COLO829 (cell line): ENCODE data around the gene TRPM1.

ENCODE experiments used
- DNase-seq: peaks from one replicate; pipeline ENCODE4 v3.0.0; 2012; ENCODE audit warnings: low spot score

The TRPM1 gene

DNA sequence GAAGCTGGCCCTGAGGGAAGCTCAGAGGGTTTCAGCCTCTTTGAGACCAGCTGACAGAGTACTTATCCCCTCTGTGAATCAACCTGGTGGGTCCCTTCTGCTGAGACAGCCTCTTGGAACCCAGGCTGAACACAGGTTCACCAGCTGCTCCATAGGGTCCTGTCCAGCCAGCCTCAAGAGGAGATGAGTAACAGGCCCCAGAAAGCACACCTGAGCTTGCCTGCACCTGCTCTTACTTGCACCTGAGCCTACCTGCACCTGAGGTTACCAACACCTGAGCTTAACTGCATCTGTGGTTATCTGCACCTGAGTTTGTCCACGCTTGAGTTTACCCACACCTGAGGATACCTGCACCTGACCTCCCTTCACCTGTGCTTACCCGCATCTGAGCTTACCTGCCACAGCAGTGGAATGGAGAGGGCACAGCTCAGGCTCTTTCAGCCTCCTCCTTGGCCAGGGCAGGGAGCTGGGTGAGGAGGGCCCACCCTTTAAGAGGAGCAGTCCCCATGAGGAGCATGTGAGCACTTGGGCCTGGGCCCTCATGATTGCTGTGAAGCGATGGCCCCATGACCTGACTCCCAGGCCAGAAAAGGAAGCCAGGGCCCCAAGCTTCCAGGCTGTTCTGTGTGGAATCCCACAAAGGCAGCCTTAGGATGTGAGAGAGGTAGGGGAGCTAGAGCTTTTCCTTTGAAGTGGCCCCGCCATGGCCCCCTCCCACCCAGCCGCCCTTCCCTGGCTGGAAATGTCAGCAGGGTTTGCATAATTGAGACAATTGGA is at the start of gene TRPM1:
TSS of gene TRPM1 (minus strand) at position 464 of the 777 bp plus-strand sequence. CDS start 20,370 bp downstream, outside the sequence.
- DNase-seq, result no peak

DNA sequence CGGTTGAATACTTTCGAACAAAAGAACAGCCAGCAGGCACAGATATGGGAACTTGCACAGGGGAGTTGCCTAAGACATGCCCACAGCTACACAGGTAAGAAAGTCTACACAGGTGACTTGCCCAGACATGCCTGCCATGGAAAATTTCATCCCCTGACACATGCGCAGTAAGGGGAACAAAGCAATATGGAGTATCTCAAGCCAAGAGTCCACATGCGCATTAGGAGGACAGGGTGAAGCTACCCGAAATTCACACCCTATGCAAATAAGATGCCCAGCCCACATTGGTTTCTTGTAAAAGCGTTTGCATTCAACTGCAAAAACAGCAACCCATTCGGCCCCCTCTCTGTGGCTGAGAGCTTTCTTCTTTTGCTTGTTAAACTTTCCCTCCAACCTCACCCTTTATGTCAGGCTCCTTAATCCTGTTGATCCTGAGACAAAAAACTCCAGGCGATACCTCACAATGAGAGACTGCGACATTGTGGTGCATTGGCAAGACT is 49.3 kb upstream of the TRPM1 start:
- DNase-seq, result no peak

DNA sequence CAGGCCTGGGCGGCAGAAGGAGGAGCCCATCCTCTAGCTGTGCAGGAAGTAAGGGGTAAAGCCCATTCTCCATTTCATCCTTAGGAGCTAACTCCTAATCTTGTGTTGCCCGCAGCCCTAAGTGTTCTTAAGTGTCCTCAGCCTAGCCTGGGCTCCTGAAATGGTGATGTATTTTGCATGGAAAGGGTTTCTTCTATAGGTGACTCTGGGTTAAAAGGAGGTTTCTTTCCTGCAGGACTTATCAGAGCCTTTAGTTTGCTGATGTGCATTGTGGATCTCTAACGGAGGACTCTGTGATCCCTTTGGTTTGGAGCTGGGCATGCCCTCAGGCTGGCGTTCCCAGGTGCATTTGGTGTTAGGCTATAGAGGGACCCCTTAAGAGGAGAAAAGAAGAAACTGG is 48.5 kb upstream of the TRPM1 start:
- DNase-seq, result no peak

DNA sequence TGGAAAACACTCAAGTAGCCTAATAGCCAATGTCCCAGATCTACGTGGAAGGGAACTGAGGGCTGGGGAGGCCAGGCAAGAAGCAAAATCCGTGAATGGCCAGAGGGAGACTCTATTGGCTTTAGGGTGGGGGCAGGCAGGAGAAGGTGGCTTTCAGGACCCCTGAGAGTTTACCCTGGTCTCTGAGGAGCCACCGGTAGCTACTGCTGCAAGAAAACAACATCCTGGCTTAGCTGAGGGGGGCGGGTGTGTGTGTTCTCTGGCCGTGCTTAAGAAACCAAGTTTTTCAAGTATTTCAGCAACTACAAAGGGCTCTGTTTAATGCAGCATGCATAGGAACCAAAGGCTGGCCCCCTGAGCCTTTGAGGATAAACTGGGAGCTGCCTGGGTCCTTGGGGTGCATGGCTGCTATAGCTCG is 47.6 kb upstream of the TRPM1 start:
- DNase-seq, result no peak

- DNase-seq, result no peak
Observed at GRCh38 chr15:31148297-31149087, 47.0 kb upstream of the TRPM1 start.

- no peak for DNase-seq
Observed at GRCh38 chr15:31147944-31148296, 46.4 kb upstream of the TRPM1 start.

DNA sequence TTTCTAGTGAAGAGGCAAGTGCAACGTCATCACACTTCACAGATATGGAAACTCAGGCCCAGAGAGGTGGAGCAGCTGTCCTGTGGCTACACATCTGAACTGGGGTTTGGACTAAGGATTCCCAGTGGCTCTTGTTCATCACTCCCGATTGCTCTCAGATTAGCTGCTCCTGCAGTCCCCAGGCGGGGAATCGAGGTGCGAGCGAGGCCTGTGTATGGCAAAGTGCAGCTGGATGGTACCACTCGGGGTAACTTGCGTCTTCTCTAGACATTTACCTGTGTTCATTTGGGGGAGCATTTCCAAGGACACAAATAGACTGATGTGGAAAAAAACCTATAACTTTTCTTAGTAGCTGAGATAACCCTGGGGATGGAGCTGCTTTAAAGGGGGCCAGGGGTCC is 45.9 kb upstream of the TRPM1 start:
- no peak for DNase-seq

GRCh38 chr15:31145271-31145911 is 43.9 kb upstream of the TRPM1 start:
- DNase-seq, result no peak

- DNase-seq, result no peak
Observed at GRCh38 chr15:31141792-31142191, 40.3 kb upstream of the TRPM1 start.

DNA sequence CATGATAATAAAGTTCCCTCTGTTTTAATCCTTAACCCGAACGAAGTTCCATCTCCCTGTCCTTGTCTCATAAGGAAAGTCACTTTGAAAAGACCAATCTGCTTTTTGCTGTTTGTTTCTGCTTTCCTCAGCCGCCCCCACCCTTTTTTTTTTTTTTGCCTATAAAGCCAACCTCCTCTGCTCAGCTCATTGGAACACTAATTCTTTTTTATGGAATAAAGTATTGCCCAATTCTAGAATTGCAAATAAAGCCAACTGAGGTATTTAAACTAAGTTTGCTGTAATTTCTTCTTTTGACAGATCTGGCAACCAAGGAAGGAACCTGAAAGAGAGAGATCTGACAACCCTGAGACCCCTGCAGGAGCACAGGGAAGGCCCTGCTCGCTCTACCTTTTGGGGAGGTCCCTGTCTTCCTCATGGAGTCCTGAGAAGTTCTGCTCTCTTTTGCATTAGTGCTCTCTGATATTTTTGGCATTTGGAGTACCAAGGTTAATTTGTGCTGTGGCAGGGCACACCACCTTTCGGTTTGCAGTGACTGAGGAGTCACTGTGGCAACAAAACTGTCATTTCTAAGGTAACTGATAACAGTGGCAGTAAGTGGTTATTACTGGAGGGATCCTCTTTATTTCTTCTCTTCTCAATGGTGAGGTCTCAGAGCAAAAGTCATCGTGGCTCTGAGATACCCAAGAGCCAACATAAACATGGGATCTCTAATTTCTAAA is 35.2 kb upstream of the TRPM1 start:
- DNase-seq, result no peak

DNA sequence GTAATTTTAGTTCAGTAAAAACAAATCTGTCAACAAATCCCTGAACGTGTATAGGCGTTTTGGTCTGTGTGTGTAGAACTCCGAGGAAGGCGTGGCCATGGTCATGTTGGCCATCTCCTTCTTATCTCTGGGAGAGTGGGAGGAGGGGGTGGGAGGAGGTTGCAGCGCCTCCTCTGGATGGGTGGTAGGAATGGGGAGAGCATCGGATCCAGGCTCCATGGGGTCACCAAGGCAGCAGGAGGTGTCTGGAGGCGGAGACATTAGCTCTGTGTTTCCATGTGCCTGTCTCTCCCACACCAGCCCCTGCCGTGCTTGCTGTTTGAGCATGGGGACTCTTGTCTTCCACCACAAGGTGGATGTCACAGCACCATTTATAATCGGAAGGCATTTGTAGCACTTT is 34.5 kb upstream of the TRPM1 start:
- peak; percentile 28 for DNase-seq

DNA sequence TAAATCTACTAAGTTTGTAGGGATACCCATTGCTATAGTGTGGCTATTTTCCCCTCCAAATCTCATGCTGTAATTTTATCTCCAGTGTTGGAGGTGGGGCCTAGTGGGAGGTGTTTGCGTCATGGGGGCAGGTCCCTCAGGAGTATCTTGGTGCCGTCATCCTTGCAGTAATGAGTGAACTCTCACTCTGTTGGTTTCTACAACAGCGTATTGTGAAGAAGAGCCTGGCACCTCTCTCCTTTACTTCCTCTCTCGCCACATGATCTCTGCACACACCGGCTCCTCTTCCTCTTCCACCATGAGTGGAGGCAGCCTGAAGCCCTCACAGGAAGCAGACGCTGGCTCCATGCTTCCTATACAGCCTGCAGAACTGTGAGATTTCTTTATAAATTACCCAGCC is 34.0 kb upstream of the TRPM1 start:
- no peak for DNase-seq

- DNase-seq, result no peak
Observed at GRCh38 chr15:31133890-31134289, 32.4 kb upstream of the TRPM1 start.

GRCh38 chr15:31131853-31132375 is 30.4 kb upstream of the TRPM1 start:
- no peak for DNase-seq

GRCh38 chr15:31130576-31131237 is 29.2 kb upstream of the TRPM1 start:
- no peak for DNase-seq

DNA sequence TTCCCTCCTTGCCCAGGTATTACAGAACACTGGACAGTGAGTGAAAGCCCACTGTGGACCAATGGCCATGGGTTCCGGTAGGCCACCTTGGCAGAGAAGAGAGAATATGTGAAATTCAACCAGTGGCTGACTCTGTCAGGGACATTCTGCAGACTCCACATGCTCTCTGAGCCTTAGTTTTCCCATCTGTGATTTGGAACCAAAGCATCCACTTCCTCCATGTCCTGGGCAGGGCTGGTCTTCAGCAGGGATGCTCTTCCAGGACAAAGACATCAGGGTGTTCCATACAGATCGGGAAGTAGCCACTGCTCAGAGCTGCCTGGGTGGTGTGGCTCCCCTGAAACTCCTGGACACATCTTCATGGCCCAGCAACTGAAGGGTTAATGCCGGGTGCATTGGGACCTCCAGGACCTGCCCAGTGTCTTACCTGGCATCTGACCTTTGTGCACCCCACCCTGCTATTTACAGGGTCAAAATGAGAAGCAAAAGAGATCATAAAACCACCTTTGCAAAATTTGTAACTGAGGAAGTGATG is 28.3 kb upstream of the TRPM1 start:
- DNase-seq, result no peak

DNA sequence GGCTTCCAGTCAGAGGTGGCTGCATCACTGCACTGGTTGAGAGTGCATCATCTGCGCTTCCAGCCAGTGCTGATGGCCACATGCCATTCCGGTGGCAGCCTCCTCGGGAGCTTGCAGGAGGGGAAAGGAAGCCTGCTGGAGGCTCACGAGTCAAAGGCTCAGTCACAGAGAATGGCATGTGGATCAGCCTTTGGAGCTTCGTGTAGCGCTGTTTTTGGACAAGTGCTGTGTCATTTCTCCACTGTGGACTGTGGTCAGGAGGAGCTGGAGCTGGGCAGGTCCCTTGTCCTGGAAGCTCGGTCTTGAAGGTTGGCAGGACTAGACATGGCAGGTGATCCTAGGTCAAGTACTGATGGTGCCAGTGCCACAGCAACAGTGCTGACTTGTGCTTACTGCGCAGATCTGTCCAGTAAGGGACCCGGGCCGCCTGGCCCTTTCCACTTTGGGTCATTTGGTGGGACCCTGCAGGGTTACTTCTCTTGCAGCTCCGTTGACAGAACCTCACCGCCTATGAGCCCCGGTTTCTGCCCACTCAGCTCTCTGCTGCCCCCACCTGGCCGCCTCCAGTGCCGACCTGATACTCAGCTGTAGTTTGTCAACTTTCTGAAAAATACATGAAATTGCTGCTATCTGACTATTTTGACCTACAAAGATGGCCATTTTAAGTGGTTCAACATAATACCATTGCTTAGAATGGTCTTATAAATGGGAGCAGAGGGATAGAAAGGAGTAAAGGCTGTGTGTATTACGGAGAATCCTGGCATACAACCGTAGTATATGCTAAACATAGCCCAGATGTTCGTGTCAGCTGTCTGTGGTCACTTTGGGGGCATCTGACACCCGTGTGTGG is 27.6 kb upstream of the TRPM1 start:
- DNase-seq, result no peak

- DNase-seq, result no peak
Observed at GRCh38 chr15:31128477-31128876, 27.0 kb upstream of the TRPM1 start.

GRCh38 chr15:31127596-31128261 is 26.2 kb upstream of the TRPM1 start:
- DNase-seq, result no peak

DNA sequence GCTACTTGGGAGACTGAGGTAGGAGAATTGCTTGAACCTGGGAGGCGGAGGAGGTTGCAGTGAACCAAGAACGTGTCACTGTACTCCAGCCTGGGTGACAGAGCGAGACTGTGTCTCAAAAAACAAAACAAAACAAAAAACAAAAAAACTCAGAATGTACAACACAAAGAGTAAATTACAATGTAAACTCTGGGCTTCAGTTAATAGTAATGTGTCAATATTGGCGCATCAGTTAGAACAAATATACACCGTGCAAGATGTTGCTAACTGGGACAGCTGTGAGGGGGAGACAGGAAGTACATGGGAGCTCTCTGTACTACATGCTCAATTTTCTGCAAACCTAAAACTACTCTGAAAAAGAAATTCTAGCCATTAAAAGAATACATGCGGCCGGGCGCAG is 23.5 kb upstream of the TRPM1 start:
- DNase-seq, result no peak
